Keratinocyte (primary cell): Measurements from ENCODE around the gene ADAM29. TPM values are rescaled to one million over a fixed set of nuclear protein-coding genes. Genes with fewer than 3 reads are reported as not detected.

Experiments
- DNase-seq: peaks from one replicate; pipeline ENCODE4 v3.0.0-alpha.2; 2011; ENCODE audit warnings: low read depth, missing footprints, low spot score
- FAIRE-seq: peaks from 2 replicates; lab custom pipeline; 2011; peaks lifted over from hg19 to GRCh38; lab: Jason Lieb, UNC
- H2AFZ ChIP-seq: 2 replicates; pipeline ENCODE4 v1.6.0; 2012; ENCODE audit warnings: low read length, control low read depth, inconsistent platforms; ENCODE audit not compliant: control insufficient read depth
- H3K27ac ChIP-seq: 2 replicates; pipeline ENCODE4 v1.5.1; 2011; ENCODE audit warnings: low read length; ENCODE audit not compliant: control insufficient read depth, insufficient read depth
- H3K27me3 ChIP-seq: 3 replicates; pipeline ENCODE4 v1.6.0; 2011; ENCODE audit warnings: low read length; ENCODE audit not compliant: control insufficient read depth, insufficient read depth; ENCODE audit errors: extremely low read depth
- H3K36me3 ChIP-seq, 2 experiments: 2 replicates in 1 of 2; 3 replicates in 1 of 2; pipeline ENCODE4 v1.5.1; 2011; ENCODE audit warnings: low read length in 2 of 2, mild to moderate bottlenecking in 1 of 2; ENCODE audit not compliant: control insufficient read depth in 2 of 2, insufficient read depth in 2 of 2; ENCODE audit errors: extremely low read depth in 1 of 2
- H3K4me1 ChIP-seq: 3 replicates; pipeline ENCODE4 v1.5.1; 2011; ENCODE audit warnings: low read length; ENCODE audit not compliant: control insufficient read depth, insufficient read depth; ENCODE audit errors: extremely low read depth
- H3K4me2 ChIP-seq: 3 replicates; pipeline ENCODE4 v1.6.0; 2011; ENCODE audit warnings: low read depth, low read length; ENCODE audit not compliant: control insufficient read depth, insufficient read depth; ENCODE audit errors: extremely low read depth
- H3K4me3 ChIP-seq, 3 experiments: fragments of 200-600 bp in 1 of 3; sonication (generic) in 1 of 3; 2 replicates in 2 of 3; 3 replicates in 1 of 3; pipeline ENCODE4 v1.5.1; 2011 to 2016; ENCODE audit warnings: low read length in 3 of 3, mild to moderate bottlenecking in 3 of 3, control low read depth in 2 of 3, inconsistent platforms in 1 of 3, low read depth in 1 of 3, mixed read lengths in 1 of 3, mixed run types in 1 of 3, moderate library complexity in 1 of 3; ENCODE audit not compliant: control insufficient read depth in 2 of 3, insufficient read depth in 2 of 3; ENCODE audit errors: extremely low read depth in 1 of 3
- H3K79me2 ChIP-seq: 2 replicates; pipeline ENCODE4 v1.6.0; 2012; ENCODE audit warnings: low read length; ENCODE audit not compliant: control insufficient read depth, insufficient read depth
- H3K9ac ChIP-seq: 3 replicates; pipeline ENCODE4 v1.6.0; 2011; ENCODE audit warnings: low read length; ENCODE audit not compliant: control insufficient read depth, insufficient read depth; ENCODE audit errors: extremely low read depth
- H3K9me1 ChIP-seq: 3 replicates; pipeline ENCODE4 v1.6.0; 2011; ENCODE audit warnings: low read length; ENCODE audit not compliant: control insufficient read depth, insufficient read depth; ENCODE audit errors: extremely low read depth
- H3K9me3 ChIP-seq: 2 replicates; pipeline ENCODE4 v1.5.1; 2012; ENCODE audit warnings: low read depth, low read length; ENCODE audit not compliant: control insufficient read depth
- H4K20me1 ChIP-seq: 3 replicates; pipeline ENCODE4 v1.6.0; 2011; ENCODE audit warnings: low read length; ENCODE audit not compliant: control insufficient read depth, insufficient read depth; ENCODE audit errors: extremely low read depth
- EZH2 ChIP-seq: IDR thresholded peaks from one replicate; pipeline ENCODE4 v1.6.1; 2012; ENCODE audit warnings: inconsistent platforms, mild to moderate bottlenecking, low read length, moderate library complexity
- dilution Hi-C: fragments of 300-500 bp; cut with MboI; formaldehyde crosslinking; loops from one replicate; pipeline ENCODE4 v1.7.0; 2020; ENCODE audit warnings: low sequenced_read_pairs; ENCODE audit not compliant: extremely low pct_ligation_motif_present
- polyA plus RNA-seq, 5 experiments: library from polyadenylated mRNA; depleted of rRNA in 3 of 5; stranded (reverse) in 3 of 5; stranded (forward) in 1 of 5; unstranded in 1 of 5; fragments of >200 nt; gene quantifications; 1 replicate in 1 of 5; 2 replicates in 3 of 5; 3 replicates in 1 of 5; pipeline versions ENCODE4 v1.2.1 to v1.2.3, GENCODE V29; 2011 to 2012; ENCODE audit warnings: missing spikeins in 2 of 5, low read depth in 1 of 5, low replicate concordance in 1 of 5
- TF ChIP-seq, protein P1 (sequence below), 3 experiments: IDR thresholded peaks in 1 of 3; conservative IDR thresholded peaks in 1 of 3; optimal IDR thresholded peaks in 1 of 3; 2 replicates in 2 of 3; 3 replicates in 1 of 3; pipeline versions ENCODE3 to v1.5.1; 2011; ENCODE audit warnings: low read length in 3 of 3, mild to moderate bottlenecking in 3 of 3, moderate library complexity in 2 of 3, control low read depth in 1 of 3, inconsistent platforms in 1 of 3; ENCODE audit not compliant: insufficient read depth in 2 of 3; ENCODE audit errors: extremely low read depth in 1 of 3

The ADAM29 gene
- polyA plus RNA-seq, 1 donor (not counting 4 experiments of a cell fraction or from before 2014, with no cell fraction given): not detected

DNA sequence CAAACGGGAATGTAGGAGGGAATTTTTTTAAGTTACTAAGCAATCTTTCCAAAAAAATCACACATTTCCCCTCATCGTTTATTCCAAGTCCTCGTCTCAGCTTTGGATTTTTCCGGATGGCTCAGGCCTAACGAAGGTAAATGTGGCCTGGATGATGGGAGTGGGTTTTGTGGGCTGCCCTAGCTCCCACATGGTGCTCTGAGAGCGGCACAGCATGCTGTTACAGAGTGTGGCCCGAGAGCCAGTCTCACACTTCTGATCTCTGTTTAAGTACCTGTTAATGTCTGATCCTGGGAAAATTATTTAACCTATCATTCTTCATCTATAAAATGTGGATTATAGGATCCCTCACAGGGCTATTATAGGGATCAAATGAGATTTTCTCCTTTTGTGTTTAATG lies 38.2 kb upstream of the ADAM29 start:
- H3K27me3 ChIP-seq: no peaks in the 10 kb centered on the region
- no peaks in the 10 kb centered on the region for H3K36me3 ChIP-seq
- no peak for FAIRE-seq
- H2AFZ ChIP-seq: no peak overlapping the region
- no peak for TF ChIP-seq EZH2
- TF ChIP-seq, protein P1, sequence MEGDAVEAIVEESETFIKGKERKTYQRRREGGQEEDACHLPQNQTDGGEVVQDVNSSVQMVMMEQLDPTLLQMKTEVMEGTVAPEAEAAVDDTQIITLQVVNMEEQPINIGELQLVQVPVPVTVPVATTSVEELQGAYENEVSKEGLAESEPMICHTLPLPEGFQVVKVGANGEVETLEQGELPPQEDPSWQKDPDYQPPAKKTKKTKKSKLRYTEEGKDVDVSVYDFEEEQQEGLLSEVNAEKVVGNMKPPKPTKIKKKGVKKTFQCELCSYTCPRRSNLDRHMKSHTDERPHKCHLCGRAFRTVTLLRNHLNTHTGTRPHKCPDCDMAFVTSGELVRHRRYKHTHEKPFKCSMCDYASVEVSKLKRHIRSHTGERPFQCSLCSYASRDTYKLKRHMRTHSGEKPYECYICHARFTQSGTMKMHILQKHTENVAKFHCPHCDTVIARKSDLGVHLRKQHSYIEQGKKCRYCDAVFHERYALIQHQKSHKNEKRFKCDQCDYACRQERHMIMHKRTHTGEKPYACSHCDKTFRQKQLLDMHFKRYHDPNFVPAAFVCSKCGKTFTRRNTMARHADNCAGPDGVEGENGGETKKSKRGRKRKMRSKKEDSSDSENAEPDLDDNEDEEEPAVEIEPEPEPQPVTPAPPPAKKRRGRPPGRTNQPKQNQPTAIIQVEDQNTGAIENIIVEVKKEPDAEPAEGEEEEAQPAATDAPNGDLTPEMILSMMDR (optimal IDR thresholded peaks at IDR 0.05 in 1 of 3, IDR thresholded peaks at IDR 0.05 in 1 of 3, conservative IDR thresholded peaks at IDR 0.05 in 1 of 3; ENCODE audit: extremely low read depth in 1 of 3, insufficient read depth in 2 of 3, low read length in 3 of 3): no peak
- H3K9me3 ChIP-seq: no peaks in the 10 kb centered on the region
- H3K4me2 ChIP-seq: no peak overlapping the region
- DNase-seq: no peak
- no peaks in the 10 kb centered on the region for H3K79me2 ChIP-seq
- dilution Hi-C loops: no loop called here
- H3K9me1 ChIP-seq: no peaks in the 10 kb centered on the region
- H4K20me1 ChIP-seq: no peaks in the 10 kb centered on the region
- no peak overlapping the region for H3K9ac ChIP-seq
- no peak overlapping the region for H3K27ac ChIP-seq
- no peaks in the 10 kb centered on the region for H3K4me1 ChIP-seq
- no peak overlapping the region for H3K4me3 ChIP-seq

DNA sequence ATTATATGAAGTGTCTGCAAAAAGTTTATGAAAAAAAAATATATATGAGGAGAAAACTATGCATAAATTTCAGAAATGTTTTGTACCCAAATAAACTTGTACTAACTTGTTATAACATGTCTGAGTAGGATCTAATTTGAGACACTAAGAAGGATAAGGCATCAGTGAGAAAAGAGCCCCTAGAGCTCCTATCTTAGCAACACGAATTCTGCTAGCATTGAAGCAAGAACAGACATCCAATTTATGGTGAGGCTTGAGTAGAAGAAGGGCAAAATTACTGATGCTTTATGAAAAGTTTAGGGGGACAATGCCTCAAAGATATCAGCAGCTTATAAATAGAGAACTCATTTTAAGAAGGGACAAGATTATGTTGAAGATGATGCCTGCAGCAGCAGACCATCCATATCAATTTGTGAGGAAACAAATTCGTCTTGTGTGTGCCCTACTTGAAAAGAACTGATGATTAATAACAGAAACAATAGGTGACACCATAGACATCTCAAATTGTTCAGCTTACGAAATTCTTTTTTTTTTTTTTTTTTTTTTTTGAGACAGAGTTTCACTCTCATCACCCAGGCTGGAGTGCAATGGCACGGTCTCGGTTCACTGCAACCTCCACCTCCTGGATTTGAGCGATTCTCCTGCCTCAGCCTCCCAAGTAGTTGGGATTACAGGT lies 35.7 kb upstream of the ADAM29 start:
- Histone ChIP-seq H2AFZ (no peak overlapping the region), H3K4me3 (no peak overlapping the region), H3K79me2 (no peaks in the 10 kb centered on the region), H3K9me1 (no peaks in the 10 kb centered on the region), H3K4me1 (no peaks in the 10 kb centered on the region), H3K27ac (no peak overlapping the region), H3K9me3 (no peaks in the 10 kb centered on the region), H3K9ac (no peak overlapping the region), H3K27me3 (no peaks in the 10 kb centered on the region), H4K20me1 (no peaks in the 10 kb centered on the region), H3K4me2 (no peak overlapping the region), H3K36me3 (no peaks in the 10 kb centered on the region)
- DNase-seq (no peak), FAIRE-seq (no peak)
- TF ChIP-seq EZH2: no peak
- TF ChIP-seq, protein P1 (optimal IDR thresholded peaks at IDR 0.05 in 1 of 3, IDR thresholded peaks at IDR 0.05 in 1 of 3, conservative IDR thresholded peaks at IDR 0.05 in 1 of 3; ENCODE audit: extremely low read depth in 1 of 3, insufficient read depth in 2 of 3, low read length in 3 of 3): no peak
- dilution Hi-C loops: no loop called here
